ENCODE results near the gene TEN1. TPM values are rescaled to one million over a fixed set of nuclear protein-coding genes. Genes with fewer than 3 reads are reported as not detected.

Gene TEN1
- total and polyA plus RNA-seq, 2 of the 13 experiments (the other 11 are each of a cell fraction or from before 2014, with no cell fraction given): 18.0 to 21.3 TPM

GRCh38 chr17:76032073-76032779 is 53.2 kb downstream of the TEN1 start (continued):
- no peak for TF ChIP-seq AFF4 (CRISPR knock-in tag; IDR thresholded peaks at IDR 0.05)
- TF ChIP-seq JUN (CRISPR knock-in tag; IDR thresholded peaks at IDR 0.05): 0 out of 2 replicates have a peak, but pooled peaks have one; percentile 27
- TF ChIP-seq PPARG (CRISPR knock-in tag; conservative IDR thresholded peaks at IDR 0.05): peak; percentile 73
- TF ChIP-seq FOXO1 (CRISPR knock-in tag; IDR thresholded peaks at IDR 0.05): 0 out of 2 replicates have a peak, but pooled peaks have one; percentile 40
- 0 out of 2 replicates have a peak, but pooled peaks have one; percentile 39 for TF ChIP-seq ZBED4 (CRISPR knock-in tag; IDR thresholded peaks at IDR 0.05; ENCODE audit: borderline replicate concordance)
- TF ChIP-seq PBX3 (CRISPR knock-in tag; IDR thresholded peaks at IDR 0.05; ENCODE audit: borderline replicate concordance): 0 out of 2 replicates have a peak, but pooled peaks have one; percentile 72
- TF ChIP-seq SNRNP70 (IDR thresholded peaks at IDR 0.05; ENCODE audit: low read depth, low read length): no peak
- no peak for TF ChIP-seq SP1 (IDR thresholded peaks at IDR 0.05)
- TF ChIP-seq SP1 (CRISPR knock-in tag; IDR thresholded peaks at IDR 0.05): 0 out of 2 replicates have a peak, but pooled peaks have one; percentile 17
- peak; percentile 41; the same call in 1 of the 2 replicates for TF ChIP-seq ZBTB38 (CRISPR knock-in tag; IDR thresholded peaks at IDR 0.05)
- no peak for TF ChIP-seq ZNF691 (CRISPR knock-in tag; IDR thresholded peaks at IDR 0.05; ENCODE audit: borderline replicate concordance, low read depth)
- TF ChIP-seq SUZ12 (IDR thresholded peaks at IDR 0.05; ENCODE audit: low read depth, low read length): no peak
- no peak for TF ChIP-seq PRPF4 (IDR thresholded peaks at IDR 0.05; ENCODE audit: low read depth, low read length, poor library complexity, severe bottlenecking)
- TF ChIP-seq HMG20A (CRISPR knock-in tag; IDR thresholded peaks at IDR 0.05; ENCODE audit: borderline replicate concordance): peak; percentile 67
- TF ChIP-seq TSC22D2 (CRISPR knock-in tag; IDR thresholded peaks at IDR 0.05; ENCODE audit: borderline replicate concordance): peak; percentile 92; the same call in 1 of the 2 replicates
- 0 out of 2 replicates have a peak, but pooled peaks have one; percentile 24 for TF ChIP-seq ZMYM4 (CRISPR knock-in tag; IDR thresholded peaks at IDR 0.05)
- 0 out of 2 replicates have a peak, but pooled peaks have one; percentile 9 for TF ChIP-seq CEBPB (IDR thresholded peaks at IDR 0.05; ENCODE audit: borderline replicate concordance, low read depth, low read length)
- no peak for TF ChIP-seq GATA4 (IDR thresholded peaks at IDR 0.05; ENCODE audit: borderline replicate concordance, low read depth)
- TF ChIP-seq ZNF230 (CRISPR knock-in tag; IDR thresholded peaks at IDR 0.05): no peak
- no peak for TF ChIP-seq CREM (IDR thresholded peaks at IDR 0.05)
- TF ChIP-seq CREM (CRISPR knock-in tag; IDR thresholded peaks at IDR 0.05): no peak

Data from HepG2 (cell line).